ENCODE results near the gene TMEM184A. TPM values are rescaled to one million over a fixed set of nuclear protein-coding genes. Genes with fewer than 3 reads are reported as not detected.

TMEM184A gene
- total and polyA plus RNA-seq, 10 of the 15 experiments (the other 5 are each of a cell fraction or from before 2014, with no cell fraction given), result 0.04 to 0.15 TPM; not detected in 8

DNA sequence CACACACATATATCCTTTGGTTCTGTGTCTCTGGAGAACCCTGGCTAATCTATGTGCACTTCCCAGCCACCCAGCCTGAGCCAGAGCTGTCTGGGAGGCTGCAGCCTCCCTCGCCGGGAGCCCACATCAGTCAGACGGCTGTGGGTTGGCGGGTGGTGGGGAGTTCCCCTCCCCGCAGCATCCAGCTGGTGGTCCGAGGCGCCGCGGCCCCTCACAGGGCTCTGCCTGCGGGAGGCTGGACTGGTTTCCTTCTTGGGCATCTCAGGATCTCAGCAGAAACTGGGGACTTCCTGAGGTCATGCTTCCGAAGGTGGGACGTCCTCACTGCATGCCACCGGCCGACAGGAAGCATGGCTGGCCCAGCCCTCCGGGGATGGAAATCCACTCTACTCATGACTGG is 35.9 kb upstream of the TMEM184A start (continued):
- TF ChIP-seq, protein P1, sequence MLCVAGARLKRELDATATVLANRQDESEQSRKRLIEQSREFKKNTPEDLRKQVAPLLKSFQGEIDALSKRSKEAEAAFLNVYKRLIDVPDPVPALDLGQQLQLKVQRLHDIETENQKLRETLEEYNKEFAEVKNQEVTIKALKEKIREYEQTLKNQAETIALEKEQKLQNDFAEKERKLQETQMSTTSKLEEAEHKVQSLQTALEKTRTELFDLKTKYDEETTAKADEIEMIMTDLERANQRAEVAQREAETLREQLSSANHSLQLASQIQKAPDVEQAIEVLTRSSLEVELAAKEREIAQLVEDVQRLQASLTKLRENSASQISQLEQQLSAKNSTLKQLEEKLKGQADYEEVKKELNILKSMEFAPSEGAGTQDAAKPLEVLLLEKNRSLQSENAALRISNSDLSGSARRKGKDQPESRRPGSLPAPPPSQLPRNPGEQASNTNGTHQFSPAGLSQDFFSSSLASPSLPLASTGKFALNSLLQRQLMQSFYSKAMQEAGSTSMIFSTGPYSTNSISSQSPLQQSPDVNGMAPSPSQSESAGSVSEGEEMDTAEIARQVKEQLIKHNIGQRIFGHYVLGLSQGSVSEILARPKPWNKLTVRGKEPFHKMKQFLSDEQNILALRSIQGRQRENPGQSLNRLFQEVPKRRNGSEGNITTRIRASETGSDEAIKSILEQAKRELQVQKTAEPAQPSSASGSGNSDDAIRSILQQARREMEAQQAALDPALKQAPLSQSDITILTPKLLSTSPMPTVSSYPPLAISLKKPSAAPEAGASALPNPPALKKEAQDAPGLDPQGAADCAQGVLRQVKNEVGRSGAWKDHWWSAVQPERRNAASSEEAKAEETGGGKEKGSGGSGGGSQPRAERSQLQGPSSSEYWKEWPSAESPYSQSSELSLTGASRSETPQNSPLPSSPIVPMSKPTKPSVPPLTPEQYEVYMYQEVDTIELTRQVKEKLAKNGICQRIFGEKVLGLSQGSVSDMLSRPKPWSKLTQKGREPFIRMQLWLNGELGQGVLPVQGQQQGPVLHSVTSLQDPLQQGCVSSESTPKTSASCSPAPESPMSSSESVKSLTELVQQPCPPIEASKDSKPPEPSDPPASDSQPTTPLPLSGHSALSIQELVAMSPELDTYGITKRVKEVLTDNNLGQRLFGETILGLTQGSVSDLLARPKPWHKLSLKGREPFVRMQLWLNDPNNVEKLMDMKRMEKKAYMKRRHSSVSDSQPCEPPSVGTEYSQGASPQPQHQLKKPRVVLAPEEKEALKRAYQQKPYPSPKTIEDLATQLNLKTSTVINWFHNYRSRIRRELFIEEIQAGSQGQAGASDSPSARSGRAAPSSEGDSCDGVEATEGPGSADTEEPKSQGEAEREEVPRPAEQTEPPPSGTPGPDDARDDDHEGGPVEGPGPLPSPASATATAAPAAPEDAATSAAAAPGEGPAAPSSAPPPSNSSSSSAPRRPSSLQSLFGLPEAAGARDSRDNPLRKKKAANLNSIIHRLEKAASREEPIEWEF (IDR thresholded peaks at IDR 0.05; ENCODE audit: insufficient replicate concordance, low read depth, low read length), result no peak
- TF ChIP-seq NKRF (conservative IDR thresholded peaks at IDR 0.05) (no peak), HDGF (IDR thresholded peaks at IDR 0.05) (no peak), IRF3 (IDR thresholded peaks at IDR 0.05) (no peak), ZSCAN29 (IDR thresholded peaks at IDR 0.05) (no peak), GATAD2B (conservative IDR thresholded peaks at IDR 0.05; ENCODE audit: low read depth) (no peak), HSF1 (IDR thresholded peaks at IDR 0.05; ENCODE audit: low read depth, low read length) (no peak), EP300 (IDR thresholded peaks at IDR 0.05; ENCODE audit: borderline replicate concordance in 1 of 2, control insufficient read depth in 1 of 2, low read depth in 2 of 2, low read length in 2 of 2) (no peak), CBFB (IDR thresholded peaks at IDR 0.05; ENCODE audit: low read depth) (no peak), TCF12 (IDR thresholded peaks at IDR 0.05; ENCODE audit: low read depth, low read length) (no peak), IKZF2 (IDR thresholded peaks at IDR 0.05) (no peak), TCF7 (IDR thresholded peaks at IDR 0.05; ENCODE audit: borderline replicate concordance) (no peak), PAX5 (IDR thresholded peaks at IDR 0.05; ENCODE audit: borderline replicate concordance, low read depth, low read length) (no peak)
- TF ChIP-seq, protein P2, sequence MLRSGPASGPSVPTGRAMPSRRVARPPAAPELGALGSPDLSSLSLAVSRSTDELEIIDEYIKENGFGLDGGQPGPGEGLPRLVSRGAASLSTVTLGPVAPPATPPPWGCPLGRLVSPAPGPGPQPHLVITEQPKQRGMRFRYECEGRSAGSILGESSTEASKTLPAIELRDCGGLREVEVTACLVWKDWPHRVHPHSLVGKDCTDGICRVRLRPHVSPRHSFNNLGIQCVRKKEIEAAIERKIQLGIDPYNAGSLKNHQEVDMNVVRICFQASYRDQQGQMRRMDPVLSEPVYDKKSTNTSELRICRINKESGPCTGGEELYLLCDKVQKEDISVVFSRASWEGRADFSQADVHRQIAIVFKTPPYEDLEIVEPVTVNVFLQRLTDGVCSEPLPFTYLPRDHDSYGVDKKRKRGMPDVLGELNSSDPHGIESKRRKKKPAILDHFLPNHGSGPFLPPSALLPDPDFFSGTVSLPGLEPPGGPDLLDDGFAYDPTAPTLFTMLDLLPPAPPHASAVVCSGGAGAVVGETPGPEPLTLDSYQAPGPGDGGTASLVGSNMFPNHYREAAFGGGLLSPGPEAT (IDR thresholded peaks at IDR 0.05; ENCODE audit: low read depth), result no peak

Data from GM12878 (cell line).